SK-N-SH (cell line): Measurements from ENCODE around the gene FGG. TPM values are rescaled to one million over a fixed set of nuclear protein-coding genes. Genes with fewer than 3 reads are reported as not detected.

Source experiments
- CTCF ChIA-PET: fragments of 300-600, 350-600 bp; formaldehyde crosslinking; extraction: SDS; loops from one replicate; lab custom pipeline; 2021; lab: Yijun Ruan, JAX
- POLR2A ChIA-PET: fragments of 350-600 bp; sonication (Branson Sonifier 250); formaldehyde crosslinking; extraction: SDS; loops from one replicate; lab custom pipeline; 2020; ENCODE audit warnings: antibody characterized with exemption, inconsistent platforms; lab: Yijun Ruan, JAX
- DNase-seq: peaks from one replicate; pipeline ENCODE4 v3.0.0; 2012
- H2AFZ ChIP-seq: fragments of 200-600 bp; sonication (generic); 2 replicates; pipeline ENCODE4 v1.8.1; 2016; ENCODE audit warnings: antibody characterized with exemption, mild to moderate bottlenecking, low read depth
- H3F3A ChIP-seq: fragments of 200-600 bp; sonication (generic); replicated peaks from 2 replicates; pipeline ENCODE3; 2016; ENCODE audit warnings: antibody characterized with exemption, mild to moderate bottlenecking; ENCODE audit not compliant: insufficient read depth
- H3K27ac ChIP-seq, 2 experiments: fragments of 200-500 bp in 1 of 2; fragments of 200-600 bp in 1 of 2; sonication (Bioruptor generic) in 1 of 2; sonication (generic), shearing (Covaris generic) in 1 of 2; 2 replicates each; pipeline versions ENCODE4 v1.5.1 to v1.6.1; 2014 to 2016; ENCODE audit warnings: low read depth in 2 of 2, inconsistent platforms in 1 of 2, low read length in 1 of 2, mild to moderate bottlenecking in 1 of 2, mixed read lengths in 1 of 2
- H3K27me3 ChIP-seq: fragments of 200-600 bp; sonication (generic), shearing (Covaris generic); 2 replicates; pipeline ENCODE4 v1.6.1; 2016; ENCODE audit warnings: mixed run types; ENCODE audit not compliant: insufficient read depth
- H3K36me3 ChIP-seq, 2 experiments: fragments of 200-500 bp in 1 of 2; fragments of 200-600 bp in 1 of 2; sonication (Bioruptor generic) in 1 of 2; sonication (generic) in 1 of 2; replicated peaks in 1 of 2; 2 replicates each; pipeline versions ENCODE3 to v1.5.1; 2014 to 2016; ENCODE audit warnings: low read length in 1 of 2, mild to moderate bottlenecking in 1 of 2; ENCODE audit not compliant: insufficient read depth in 2 of 2, control insufficient read depth in 1 of 2
- H3K4me1 ChIP-seq, 2 experiments: fragments of 200-500 bp in 1 of 2; fragments of 200-600 bp in 1 of 2; sonication (Bioruptor generic) in 1 of 2; sonication (generic), shearing (Covaris generic) in 1 of 2; 2 replicates each; pipeline versions ENCODE4 v1.5.1 to v1.6.1; 2014 to 2016; ENCODE audit warnings: low read depth in 1 of 2, low read length in 1 of 2, mixed run types in 1 of 2; ENCODE audit not compliant: insufficient read depth in 2 of 2, control insufficient read depth in 1 of 2
- H3K4me2 ChIP-seq: fragments of 200-600 bp; sonication (generic), shearing (Covaris generic); 2 replicates; pipeline ENCODE4 v1.6.1; 2017; ENCODE audit warnings: mixed run types
- H3K4me3 ChIP-seq, 2 experiments: fragments of 200-500 bp in 1 of 2; fragments of 200-600 bp in 1 of 2; sonication (Bioruptor generic) in 1 of 2; sonication (generic), shearing (Covaris generic) in 1 of 2; 2 replicates each; pipeline versions ENCODE4 v1.5.1 to v1.8.1; 2014 to 2016; ENCODE audit warnings: low read depth in 2 of 2, inconsistent platforms in 1 of 2, low read length in 1 of 2, mild to moderate bottlenecking in 1 of 2, mixed read lengths in 1 of 2, moderate library complexity in 1 of 2
- H3K79me2 ChIP-seq: fragments of 200-600 bp; sonication (generic); 2 replicates; pipeline ENCODE4 v1.8.1; 2017; ENCODE audit warnings: mild to moderate bottlenecking; ENCODE audit not compliant: insufficient read depth
- H3K9ac ChIP-seq: fragments of 200-600 bp; sonication (generic); 2 replicates; pipeline ENCODE4 v1.6.1; 2017; ENCODE audit warnings: mixed run types
- H3K9me2 ChIP-seq: fragments of 200-600 bp; sonication (generic); 2 replicates; pipeline ENCODE4 v1.6.1; 2017; ENCODE audit warnings: mixed run types
- H3K9me3 ChIP-seq: fragments of 200-600 bp; sonication (generic); 2 replicates; pipeline ENCODE4 v1.6.1; 2017; ENCODE audit warnings: mixed run types, mild to moderate bottlenecking, moderate library complexity
- H4K20me1 ChIP-seq: fragments of 200-600 bp; sonication (generic); 2 replicates; pipeline ENCODE4 v1.6.1; 2017; ENCODE audit warnings: mild to moderate bottlenecking, mixed run types; ENCODE audit not compliant: insufficient read depth
- EZH2phosphoT487 ChIP-seq: fragments of 200-600 bp; sonication (generic); IDR thresholded peaks from 2 replicates; pipeline ENCODE4 v1.6.1; 2017; ENCODE audit warnings: low read depth, mixed run types, mild to moderate bottlenecking, antibody characterized with exemption, moderate library complexity, borderline replicate concordance
- FOXJ3 ChIP-seq: sonication (generic); formaldehyde crosslinking; IDR thresholded peaks from 2 replicates; pipeline ENCODE4 v1.5.1; 2020; ENCODE audit warnings: mild to moderate bottlenecking, missing genetic modification reagents
- FOXM1 ChIP-seq: IDR thresholded peaks from 2 replicates; pipeline ENCODE4 v1.4.0; 2012; ENCODE audit warnings: low read depth, mild to moderate bottlenecking
- GATA2 ChIP-seq: sonication (generic); formaldehyde crosslinking; IDR thresholded peaks from 2 replicates; pipeline ENCODE4 v1.5.0; 2020; ENCODE audit warnings: mild to moderate bottlenecking, missing genetic modification reagents
- MEF2A ChIP-seq: IDR thresholded peaks from 2 replicates; pipeline ENCODE4 v1.4.0; 2012; ENCODE audit warnings: low read depth, borderline replicate concordance
- MXI1 ChIP-seq: IDR thresholded peaks from 2 replicates; pipeline ENCODE4 v1.6.1; 2012; ENCODE audit warnings: mild to moderate bottlenecking, low read depth, low read length, improper control_type of control experiment
- RAD21 ChIP-seq: IDR thresholded peaks from 2 replicates; pipeline ENCODE4 v1.6.1; 2012; ENCODE audit warnings: mild to moderate bottlenecking, low read length
- RXRA ChIP-seq: IDR thresholded peaks from 2 replicates; pipeline ENCODE4 v1.4.0; 2012; ENCODE audit warnings: low read depth, mild to moderate bottlenecking, borderline replicate concordance
- SMC3 ChIP-seq: IDR thresholded peaks from 2 replicates; pipeline ENCODE4 v1.6.1; 2012; ENCODE audit warnings: low read depth, low read length, improper control_type of control experiment
- TEAD4 ChIP-seq: IDR thresholded peaks from 2 replicates; pipeline ENCODE4 v1.4.0; 2012; ENCODE audit warnings: mild to moderate bottlenecking, borderline replicate concordance; ENCODE audit not compliant: insufficient read depth
- WGBS: methylation state at CpG from one replicate; pipeline ENCODE4 v1.1.6; 2017; ENCODE audit warnings: low lambda C conversion rate; 5-methylcytosine and 5-hydroxymethylcytosine counted together
- polyA plus RNA-seq, 3 experiments: library from polyadenylated mRNA; depleted of rRNA; stranded (reverse); fragments of >200 nt; gene quantifications; 2 replicates each; pipeline ENCODE4 v1.2.3, GENCODE V29; 2012
- TF ChIP-seq, protein P1 (sequence below): IDR thresholded peaks from 2 replicates; pipeline ENCODE4 v1.4.0; 2012; ENCODE audit warnings: low read depth, borderline replicate concordance
- TF ChIP-seq, protein P2 (sequence below): fragments of 150-350 bp; IDR thresholded peaks from 2 replicates; pipeline ENCODE4 v1.6.1; 2016; ENCODE audit warnings: mild to moderate bottlenecking, low read depth, low read length
- TF ChIP-seq, protein P3 (sequence below): IDR thresholded peaks from 2 replicates; pipeline ENCODE4; 2012

Gene FGG
- polyA plus RNA-seq, 1 of the 3 experiments (the other 2 are of a cell fraction), result not detected

DNA sequence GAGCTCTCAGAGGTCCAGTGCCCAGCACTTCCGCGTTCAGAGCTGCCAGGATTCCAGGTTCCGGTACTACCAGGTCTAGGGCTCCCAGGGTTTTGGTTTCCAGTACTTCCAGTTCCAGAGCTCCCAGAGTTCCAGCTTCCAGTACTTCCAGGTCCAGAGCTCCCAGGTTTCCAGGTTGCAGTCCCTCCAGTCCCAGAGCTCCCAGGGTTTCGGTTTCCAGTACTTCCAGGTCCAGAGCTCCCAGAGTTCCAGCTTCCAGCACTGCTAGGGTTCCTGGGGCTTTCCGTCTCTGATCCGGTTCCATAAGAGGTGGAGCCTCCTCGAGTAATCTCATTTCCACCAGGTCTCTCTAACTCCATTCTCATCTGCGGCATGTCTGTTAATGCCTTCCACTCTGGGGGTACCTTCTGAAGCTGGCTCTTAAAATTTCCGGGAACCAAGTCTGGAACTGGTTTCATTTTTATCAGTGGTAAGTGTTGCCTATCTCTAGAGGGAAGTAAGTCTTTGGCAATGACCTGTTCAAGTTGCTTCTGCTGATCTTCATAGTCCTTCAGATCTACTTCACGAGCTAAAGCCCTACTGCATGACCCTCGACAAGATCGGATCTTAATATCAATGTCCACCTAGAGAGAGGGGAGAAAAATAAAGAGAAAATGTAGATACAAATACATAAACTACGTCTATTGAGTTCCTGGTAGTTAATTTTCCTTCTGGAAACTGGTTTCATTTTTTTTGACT is 26.0 kb downstream of the FGG start:
- H3K9me3 ChIP-seq, result no peaks in the 10 kb centered on the region
- TF ChIP-seq GATA2 (CRISPR knock-in tag) (no peak), FOXM1 (no peak), TEAD4 (no peak), MXI1 (no peak), MEF2A (no peak)
- TF ChIP-seq, protein P1, sequence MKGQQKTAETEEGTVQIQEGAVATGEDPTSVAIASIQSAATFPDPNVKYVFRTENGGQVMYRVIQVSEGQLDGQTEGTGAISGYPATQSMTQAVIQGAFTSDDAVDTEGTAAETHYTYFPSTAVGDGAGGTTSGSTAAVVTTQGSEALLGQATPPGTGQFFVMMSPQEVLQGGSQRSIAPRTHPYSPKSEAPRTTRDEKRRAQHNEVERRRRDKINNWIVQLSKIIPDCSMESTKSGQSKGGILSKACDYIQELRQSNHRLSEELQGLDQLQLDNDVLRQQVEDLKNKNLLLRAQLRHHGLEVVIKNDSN, result no peak
- TF ChIP-seq, protein P2, sequence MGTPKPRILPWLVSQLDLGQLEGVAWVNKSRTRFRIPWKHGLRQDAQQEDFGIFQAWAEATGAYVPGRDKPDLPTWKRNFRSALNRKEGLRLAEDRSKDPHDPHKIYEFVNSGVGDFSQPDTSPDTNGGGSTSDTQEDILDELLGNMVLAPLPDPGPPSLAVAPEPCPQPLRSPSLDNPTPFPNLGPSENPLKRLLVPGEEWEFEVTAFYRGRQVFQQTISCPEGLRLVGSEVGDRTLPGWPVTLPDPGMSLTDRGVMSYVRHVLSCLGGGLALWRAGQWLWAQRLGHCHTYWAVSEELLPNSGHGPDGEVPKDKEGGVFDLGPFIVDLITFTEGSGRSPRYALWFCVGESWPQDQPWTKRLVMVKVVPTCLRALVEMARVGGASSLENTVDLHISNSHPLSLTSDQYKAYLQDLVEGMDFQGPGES, result no peak
- no peaks in the 10 kb centered on the region for H3K79me2 ChIP-seq
- no peaks in the 10 kb centered on the region for H4K20me1 ChIP-seq
- POLR2A ChIA-PET, result no interaction called here
- no peak overlapping the region for H3K27ac ChIP-seq
- WGBS, result 24% methylated on average over 13 of the region's 13 CpGs
- CTCF ChIA-PET, result interaction anchor here (1.1 to 1.2 kb wide), 3 partner anchors 27 to 34 kb away, joined by 4 to 8 read pairs (median 4); no protein-coding TSS in a partner anchor
- H3K9me2 ChIP-seq, result no peaks in the 10 kb centered on the region; the same call in 1 of the 2 replicates
- H3K36me3 ChIP-seq, result no peaks in the 10 kb centered on the region
- H3K4me2 ChIP-seq, result peak overlapping the region; percentile 52; the same call in 1 of the 2 replicates
- no peaks in the 10 kb centered on the region for H3K4me1 ChIP-seq
- 0 out of 2 replicates have a peak overlapping the region, but pooled peaks have one; percentile 22 for H2AFZ ChIP-seq
- no peak overlapping the region for H3K4me3 ChIP-seq
- peaks cover 17% of the 10 kb centered on the region for H3K27me3 ChIP-seq
- no peak for DNase-seq
- H3K9ac ChIP-seq, result no peak overlapping the region
- H3F3A ChIP-seq, result no peaks in the 10 kb centered on the region

DNA sequence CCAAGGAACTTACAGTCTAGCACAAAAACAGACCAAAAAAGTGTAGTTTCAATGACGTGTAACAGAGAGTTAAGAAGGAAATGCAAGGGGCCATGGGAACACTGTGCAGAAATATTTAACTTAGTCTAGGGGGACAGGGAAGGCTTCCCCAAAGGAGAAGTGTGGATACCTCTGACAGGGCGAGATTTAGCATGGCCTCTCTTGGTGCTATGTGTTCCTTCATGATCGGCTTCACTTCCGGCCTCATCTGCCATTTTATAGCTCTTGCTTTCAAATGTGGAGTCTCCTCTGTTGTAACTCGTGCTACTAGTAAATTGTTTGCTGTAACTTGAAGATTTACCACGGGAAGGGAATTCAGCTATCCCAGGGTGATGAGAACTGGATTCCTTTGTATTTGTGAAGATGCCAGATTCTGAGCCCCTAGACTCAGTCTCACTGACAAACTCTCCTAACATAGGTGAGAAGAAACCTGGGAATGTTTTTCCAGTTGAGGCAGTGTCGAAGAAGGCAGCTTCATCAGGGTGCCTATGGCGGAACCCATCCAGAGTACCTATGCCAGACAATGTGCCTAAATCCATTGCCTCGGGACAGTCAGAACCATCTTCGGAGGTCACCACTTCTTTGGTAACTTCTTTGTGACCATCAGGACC is 27.0 kb downstream of the FGG start:
- no peaks in the 10 kb centered on the region for H3F3A ChIP-seq
- H4K20me1 ChIP-seq, result no peaks in the 10 kb centered on the region
- no peak overlapping the region for H3K4me2 ChIP-seq
- H3K9me3 ChIP-seq, result no peaks in the 10 kb centered on the region
- WGBS, result 26% methylated on average over 8 of the region's 10 CpGs
- POLR2A ChIA-PET, result no interaction called here
- CTCF ChIA-PET, result interaction anchor here (1.2 to 2.6 kb wide), 2 partner anchors 10 to 33 kb away, joined by 6 to 8 read pairs; no protein-coding TSS in a partner anchor
- no peaks in the 10 kb centered on the region for H3K79me2 ChIP-seq
- no peak overlapping the region for H3K27ac ChIP-seq
- TF ChIP-seq RXRA, result no peak
- TF ChIP-seq RAD21, result no peak
- no peak for TF ChIP-seq FOXM1
- no peak for TF ChIP-seq EZH2phosphoT487
- TF ChIP-seq, protein P3, sequence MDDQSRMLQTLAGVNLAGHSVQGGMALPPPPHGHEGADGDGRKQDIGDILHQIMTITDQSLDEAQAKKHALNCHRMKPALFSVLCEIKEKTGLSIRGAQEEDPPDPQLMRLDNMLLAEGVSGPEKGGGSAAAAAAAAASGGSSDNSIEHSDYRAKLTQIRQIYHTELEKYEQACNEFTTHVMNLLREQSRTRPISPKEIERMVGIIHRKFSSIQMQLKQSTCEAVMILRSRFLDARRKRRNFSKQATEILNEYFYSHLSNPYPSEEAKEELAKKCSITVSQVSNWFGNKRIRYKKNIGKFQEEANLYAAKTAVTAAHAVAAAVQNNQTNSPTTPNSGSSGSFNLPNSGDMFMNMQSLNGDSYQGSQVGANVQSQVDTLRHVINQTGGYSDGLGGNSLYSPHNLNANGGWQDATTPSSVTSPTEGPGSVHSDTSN, result no peak
- TF ChIP-seq, protein P2, result no peak
- TF ChIP-seq SMC3, result no peak
- no peak for TF ChIP-seq FOXJ3
- H3K27me3 ChIP-seq, result peaks cover 17% of the 10 kb centered on the region
- no peak overlapping the region for H2AFZ ChIP-seq
- H3K4me3 ChIP-seq, result no peak overlapping the region
- no peak overlapping the region for H3K9ac ChIP-seq
- no peaks in the 10 kb centered on the region for H3K4me1 ChIP-seq
- no peak for DNase-seq
- H3K9me2 ChIP-seq, result no peaks in the 10 kb centered on the region; the same call in 1 of the 2 replicates
- no peaks in the 10 kb centered on the region for H3K36me3 ChIP-seq
